ENCODE measurements around the gene BBS7.
A peak's percentile ranks its signal among the peaks of the same experiment; 100 is the strongest.

BBS7 gene, protein sequence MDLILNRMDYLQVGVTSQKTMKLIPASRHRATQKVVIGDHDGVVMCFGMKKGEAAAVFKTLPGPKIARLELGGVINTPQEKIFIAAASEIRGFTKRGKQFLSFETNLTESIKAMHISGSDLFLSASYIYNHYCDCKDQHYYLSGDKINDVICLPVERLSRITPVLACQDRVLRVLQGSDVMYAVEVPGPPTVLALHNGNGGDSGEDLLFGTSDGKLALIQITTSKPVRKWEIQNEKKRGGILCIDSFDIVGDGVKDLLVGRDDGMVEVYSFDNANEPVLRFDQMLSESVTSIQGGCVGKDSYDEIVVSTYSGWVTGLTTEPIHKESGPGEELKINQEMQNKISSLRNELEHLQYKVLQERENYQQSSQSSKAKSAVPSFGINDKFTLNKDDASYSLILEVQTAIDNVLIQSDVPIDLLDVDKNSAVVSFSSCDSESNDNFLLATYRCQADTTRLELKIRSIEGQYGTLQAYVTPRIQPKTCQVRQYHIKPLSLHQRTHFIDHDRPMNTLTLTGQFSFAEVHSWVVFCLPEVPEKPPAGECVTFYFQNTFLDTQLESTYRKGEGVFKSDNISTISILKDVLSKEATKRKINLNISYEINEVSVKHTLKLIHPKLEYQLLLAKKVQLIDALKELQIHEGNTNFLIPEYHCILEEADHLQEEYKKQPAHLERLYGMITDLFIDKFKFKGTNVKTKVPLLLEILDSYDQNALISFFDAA

DNA sequence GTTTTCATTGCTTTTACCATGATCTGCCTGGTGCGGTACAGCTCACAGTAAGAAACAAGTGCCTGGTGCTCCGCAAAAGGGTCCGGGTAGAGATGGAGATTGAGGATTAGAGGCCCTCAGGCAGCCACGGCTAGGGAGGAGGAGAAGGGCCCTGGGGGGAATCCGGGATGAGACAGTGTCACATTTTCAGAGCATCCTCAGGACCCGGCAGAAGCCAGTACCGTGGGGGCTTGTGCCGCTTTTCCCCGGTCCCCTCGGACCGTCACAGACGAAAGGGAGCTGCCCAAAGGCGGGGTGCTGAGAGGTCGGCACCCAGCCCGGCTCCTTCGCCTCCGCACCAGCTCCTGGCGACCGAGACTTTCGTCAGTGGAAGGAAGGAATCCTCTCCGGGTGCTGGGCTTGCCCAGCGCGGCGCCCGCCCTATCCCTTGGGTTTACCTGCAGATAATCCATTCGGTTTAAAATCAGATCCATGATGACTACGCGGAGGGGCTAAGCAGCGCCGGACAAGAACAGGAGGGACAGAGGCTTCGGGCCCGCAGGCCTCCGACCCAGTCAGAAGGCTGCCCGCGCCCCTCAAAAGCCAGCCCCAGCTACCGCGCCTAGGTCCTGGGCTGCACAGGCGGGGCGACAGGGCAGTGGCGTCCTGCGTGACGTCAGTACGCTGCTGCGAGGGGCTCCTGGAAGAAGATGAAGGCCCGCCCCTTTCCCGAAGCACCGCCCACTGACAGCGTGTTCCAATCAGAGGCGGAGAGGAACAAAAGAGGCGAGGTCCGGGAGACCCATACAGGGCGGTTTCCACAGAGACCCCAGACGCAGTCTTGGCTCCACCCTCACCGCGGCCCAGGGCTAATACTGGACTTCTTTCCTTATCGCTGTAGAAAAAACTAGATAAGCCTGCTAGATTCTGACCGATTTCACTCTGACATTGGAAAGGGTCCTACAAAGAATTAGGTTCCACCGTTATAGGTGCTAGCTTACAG is at the start of gene BBS7:
Gene BBS7 (minus strand): TSS at position 634 of the 982 bp plus-strand sequence. CDS start 161 bp downstream, at position 473.
- peaks cover 10% of the 10 kb centered on the region for H3K4me1 Mint-ChIP-seq
- peaks cover 1% of the 10 kb centered on the region for H3K27me3 Mint-ChIP-seq
- peak within 1 kb of the TSS; percentile 99 for H3K4me3 Mint-ChIP-seq
- ATAC-seq (ENCODE audit: low read depth): peak; percentile 97
- H3K27ac Mint-ChIP-seq: peak within 1 kb of the TSS; percentile 89
- no peaks in the 10 kb centered on the region for H3K9me3 Mint-ChIP-seq
- peaks cover 9% of the 10 kb centered on the region for H3K36me3 Mint-ChIP-seq
- peak; percentile 91 to 92 for DNase-seq (ENCODE audit: low spot score in 2 of 2)

DNA sequence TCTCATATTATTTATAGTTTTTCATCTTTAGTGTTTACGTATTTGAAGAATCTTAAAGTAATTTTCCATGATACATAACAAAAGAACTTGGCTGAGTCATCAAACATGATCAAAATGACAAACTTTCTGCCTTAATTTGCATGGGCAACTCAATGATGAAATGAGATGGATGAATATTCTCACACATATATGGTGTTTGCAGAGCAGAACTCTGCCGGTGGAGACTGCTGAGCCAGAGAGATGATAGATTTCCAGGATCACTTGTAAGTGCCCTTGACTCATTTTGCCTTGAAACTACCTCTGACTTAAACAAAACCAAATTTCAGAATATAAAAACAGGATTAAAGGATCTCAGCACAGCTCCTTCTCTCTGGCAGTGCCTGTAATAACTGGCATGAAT is 43.4 kb upstream of the BBS7 start:
- Mint-ChIP-seq H3K9me3 (no peaks in the 10 kb centered on the region), H3K4me1 (no peaks in the 10 kb centered on the region), H3K27me3 (peaks cover 2% of the 10 kb centered on the region), H3K4me3 (no peak overlapping the region), H3K36me3 (no peaks in the 10 kb centered on the region), H3K27ac (no peak overlapping the region)
- DNase-seq (ENCODE audit: low spot score in 2 of 2) (no peak), ATAC-seq (ENCODE audit: low read depth) (no peak)

GRCh38 chr4:121908346-121908745 is 38.1 kb upstream of the BBS7 start:
- H3K4me3 Mint-ChIP-seq: no peak overlapping the region
- peaks cover 3% of the 10 kb centered on the region for H3K4me1 Mint-ChIP-seq
- peaks cover 3% of the 10 kb centered on the region for H3K27me3 Mint-ChIP-seq
- H3K9me3 Mint-ChIP-seq: no peaks in the 10 kb centered on the region
- ATAC-seq (ENCODE audit: low read depth) (no peak), DNase-seq (ENCODE audit: low spot score in 2 of 2) (no peak)
- H3K27ac Mint-ChIP-seq: no peak overlapping the region
- no peaks in the 10 kb centered on the region for H3K36me3 Mint-ChIP-seq

DNA sequence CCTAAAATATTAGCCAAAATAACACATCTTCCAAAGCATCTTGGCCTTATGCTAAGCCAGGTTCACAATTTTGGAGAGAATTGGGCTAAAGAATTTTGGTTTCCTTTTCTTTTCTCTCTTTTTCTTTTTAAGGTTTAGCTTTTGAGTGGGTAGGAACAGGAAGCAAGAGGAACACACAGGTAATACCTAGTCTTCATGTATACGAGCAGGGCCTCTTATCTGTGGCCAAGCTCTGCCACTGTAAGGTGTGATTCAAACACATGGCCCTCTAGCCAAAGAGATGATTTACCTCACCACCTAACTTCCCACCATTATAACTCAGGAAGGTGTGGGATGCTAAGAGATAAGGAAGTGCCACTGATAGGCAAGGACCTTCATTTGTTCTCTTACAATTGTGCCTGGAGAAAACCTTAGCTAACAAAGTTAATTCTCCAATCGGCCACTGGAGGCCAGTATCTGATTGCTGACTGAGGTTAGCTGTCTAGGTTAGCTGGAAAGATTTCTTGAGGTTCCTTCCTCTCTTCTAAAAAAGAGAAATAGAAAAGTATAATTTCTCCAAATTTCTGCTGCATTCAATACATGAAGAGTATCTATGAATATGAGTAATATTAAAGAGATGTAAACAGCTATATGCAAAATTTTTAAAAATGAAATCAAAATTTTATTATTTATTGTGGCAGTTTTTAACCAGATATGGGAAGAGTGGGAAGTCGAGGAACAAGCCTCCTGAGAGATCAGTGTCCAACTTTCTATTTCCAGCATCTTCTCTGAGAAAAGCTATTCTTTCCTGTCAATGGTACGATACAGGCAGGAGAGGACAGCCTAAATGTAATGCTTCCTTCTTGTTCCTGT is 30.1 kb upstream of the BBS7 start:
- H3K27me3 Mint-ChIP-seq: peaks cover 4% of the 10 kb centered on the region
- peak; percentile 84 for ATAC-seq (ENCODE audit: low read depth)
- peak; percentile 35 to 39 for DNase-seq (ENCODE audit: low spot score in 2 of 2)
- H3K36me3 Mint-ChIP-seq: no peaks in the 10 kb centered on the region
- H3K27ac Mint-ChIP-seq: no peak overlapping the region
- H3K4me1 Mint-ChIP-seq: peaks cover 4% of the 10 kb centered on the region
- no peaks in the 10 kb centered on the region for H3K9me3 Mint-ChIP-seq
- no peak overlapping the region for H3K4me3 Mint-ChIP-seq

GRCh38 chr4:121898150-121898549 is 27.9 kb upstream of the BBS7 start:
- Mint-ChIP-seq H3K9me3 (no peaks in the 10 kb centered on the region), H3K27me3 (no peaks in the 10 kb centered on the region), H3K27ac (no peak overlapping the region), H3K36me3 (no peaks in the 10 kb centered on the region), H3K4me1 (peaks cover 4% of the 10 kb centered on the region), H3K4me3 (no peak overlapping the region)
- peak; percentile 65 for ATAC-seq (ENCODE audit: low read depth)
- DNase-seq (ENCODE audit: low spot score in 2 of 2): peak in 1 of 2 donors; percentile 2

- Mint-ChIP-seq H3K4me3 (no peak overlapping the region), H3K9me3 (no peaks in the 10 kb centered on the region), H3K27ac (no peak overlapping the region), H3K36me3 (no peaks in the 10 kb centered on the region), H3K27me3 (peaks cover 15% of the 10 kb centered on the region), H3K4me1 (peaks cover 7% of the 10 kb centered on the region)
- ATAC-seq (ENCODE audit: low read depth) (no peak), DNase-seq (ENCODE audit: low spot score in 2 of 2) (no peak)
Measured at GRCh38 chr4:121888134-121888533, 17.9 kb upstream of the BBS7 start.

DNA sequence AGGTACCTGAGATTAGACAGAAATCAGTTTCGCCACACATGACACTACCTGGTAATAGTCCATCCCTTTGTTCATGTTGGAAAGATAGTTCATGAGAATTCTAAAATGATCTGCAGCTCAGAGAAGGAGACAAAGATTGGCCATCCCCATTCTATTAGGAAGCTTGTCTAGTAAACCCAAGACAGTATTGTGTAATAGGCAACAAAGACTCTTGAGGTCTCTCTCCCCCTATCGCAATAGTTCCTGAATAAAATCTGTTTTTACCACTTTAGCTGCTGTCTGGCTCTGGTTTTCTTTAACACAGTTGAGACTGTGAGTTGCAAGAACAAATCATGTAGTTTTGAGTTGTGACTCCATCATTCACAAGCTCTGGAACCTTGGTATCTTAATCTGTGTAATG is 14.8 kb upstream of the BBS7 start:
- no peaks in the 10 kb centered on the region for H3K9me3 Mint-ChIP-seq
- no peak overlapping the region for H3K4me3 Mint-ChIP-seq
- DNase-seq (ENCODE audit: low spot score in 2 of 2): no peak
- H3K36me3 Mint-ChIP-seq: no peaks in the 10 kb centered on the region
- peaks cover 20% of the 10 kb centered on the region for H3K27me3 Mint-ChIP-seq
- H3K27ac Mint-ChIP-seq: no peak overlapping the region
- no peak for ATAC-seq (ENCODE audit: low read depth)
- peaks cover 7% of the 10 kb centered on the region for H3K4me1 Mint-ChIP-seq

- H3K4me1 Mint-ChIP-seq: no peaks in the 10 kb centered on the region
- H3K27me3 Mint-ChIP-seq: peaks cover 13% of the 10 kb centered on the region
- no peak overlapping the region for H3K4me3 Mint-ChIP-seq
- DNase-seq (ENCODE audit: low spot score in 2 of 2) (no peak), ATAC-seq (ENCODE audit: low read depth) (no peak)
- no peak overlapping the region for H3K27ac Mint-ChIP-seq
- no peaks in the 10 kb centered on the region for H3K36me3 Mint-ChIP-seq
- H3K9me3 Mint-ChIP-seq: no peaks in the 10 kb centered on the region
Measured at GRCh38 chr4:121881158-121881557, 10.9 kb upstream of the BBS7 start.

GRCh38 chr4:121879135-121879534 is 8.9 kb upstream of the BBS7 start:
- Mint-ChIP-seq H3K9me3 (no peaks in the 10 kb centered on the region), H3K36me3 (no peaks in the 10 kb centered on the region), H3K27me3 (peaks cover 12% of the 10 kb centered on the region), H3K27ac (no peak overlapping the region), H3K4me1 (no peaks in the 10 kb centered on the region), H3K4me3 (no peak overlapping the region)
- no peak for DNase-seq (ENCODE audit: low spot score in 2 of 2)
- no peak for ATAC-seq (ENCODE audit: low read depth)

DNA sequence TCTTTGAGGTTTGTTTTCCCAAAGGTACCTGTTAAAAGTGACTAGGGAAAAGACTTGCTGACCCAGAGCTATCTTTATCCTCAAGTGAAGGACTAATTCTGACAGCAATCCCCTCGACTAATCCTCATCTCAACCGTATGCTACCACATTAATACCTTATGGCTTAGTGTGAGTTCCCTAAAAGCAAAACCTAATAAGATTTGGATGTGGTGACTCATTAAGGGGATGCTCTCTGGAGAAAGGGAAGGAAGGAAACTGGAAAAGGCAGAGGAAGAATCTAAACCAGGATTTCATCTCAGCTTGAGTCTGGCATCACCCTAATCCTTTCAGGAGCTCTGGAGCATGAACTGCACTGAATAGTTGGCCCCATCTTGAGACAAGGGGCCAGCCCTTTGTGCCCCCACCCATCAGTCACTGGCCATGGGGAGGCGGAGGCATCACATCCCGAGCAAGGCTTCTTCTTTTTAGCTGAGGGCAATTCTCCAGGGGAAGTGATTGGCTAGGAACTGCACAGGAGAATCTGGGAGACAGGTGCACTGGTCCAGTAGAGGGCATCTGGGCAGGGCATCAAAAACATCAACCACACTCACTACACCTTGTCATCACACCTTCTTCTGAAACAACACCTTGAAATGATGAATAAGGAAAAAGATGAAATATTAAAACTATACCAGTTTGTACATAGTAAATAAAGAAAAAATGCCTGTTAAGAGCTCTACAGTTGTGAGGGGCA is 6.9 kb upstream of the BBS7 start:
- Mint-ChIP-seq H3K9me3 (no peaks in the 10 kb centered on the region), H3K27me3 (peaks cover 12% of the 10 kb centered on the region), H3K4me1 (no peaks in the 10 kb centered on the region), H3K36me3 (no peaks in the 10 kb centered on the region), H3K27ac (no peak overlapping the region), H3K4me3 (no peak overlapping the region)
- ATAC-seq (ENCODE audit: low read depth) (no peak), DNase-seq (ENCODE audit: low spot score in 2 of 2) (no peak)

DNA sequence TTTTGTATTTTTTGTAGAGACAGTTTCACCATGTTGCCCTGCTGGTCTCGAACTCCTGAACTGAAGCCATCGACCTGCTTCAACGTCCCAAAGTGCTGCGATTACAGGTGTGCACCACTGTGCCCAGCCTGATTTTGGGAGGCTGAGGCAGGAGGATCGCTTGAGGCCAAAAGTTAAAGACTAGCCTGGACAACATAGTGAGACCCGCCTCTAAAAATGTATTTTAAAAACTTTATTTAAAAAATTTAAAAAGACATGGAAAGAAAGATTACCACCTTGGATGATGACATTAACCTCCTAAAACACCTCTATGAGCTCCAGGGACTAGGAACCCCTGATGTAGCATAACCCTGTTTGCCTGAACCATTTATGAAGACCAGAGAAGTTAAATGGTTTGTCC is 5.8 kb upstream of the BBS7 start:
- H3K27ac Mint-ChIP-seq: no peak overlapping the region
- H3K36me3 Mint-ChIP-seq: no peaks in the 10 kb centered on the region
- ATAC-seq (ENCODE audit: low read depth) (no peak), DNase-seq (ENCODE audit: low spot score in 2 of 2) (no peak)
- no peaks in the 10 kb centered on the region for H3K9me3 Mint-ChIP-seq
- peaks cover under 1% of the 10 kb centered on the region for H3K4me1 Mint-ChIP-seq
- peaks cover 9% of the 10 kb centered on the region for H3K27me3 Mint-ChIP-seq
- no peak overlapping the region for H3K4me3 Mint-ChIP-seq

GRCh38 chr4:121875652-121876051 is 5.4 kb upstream of the BBS7 start:
- no peak for DNase-seq (ENCODE audit: low spot score in 2 of 2)
- Mint-ChIP-seq H3K36me3 (no peaks in the 10 kb centered on the region), H3K9me3 (no peaks in the 10 kb centered on the region), H3K27ac (no peak overlapping the region), H3K4me1 (peaks cover 3% of the 10 kb centered on the region), H3K4me3 (no peak overlapping the region), H3K27me3 (peaks cover 8% of the 10 kb centered on the region)
- ATAC-seq (ENCODE audit: low read depth): no peak

Data from memory B cell (primary cell).